Transverse colon (tissue), 4 donors: ENCODE measurements around the gene DEFB114.

Experiments
- CTCF ChIP-seq, 5 experiments: fragments of 200-600 bp in 3 of 5; fragments of 450-650 bp in 2 of 5; sonication (generic) in 3 of 5; IDR thresholded peaks; 1 replicate in 2 of 5; 2 replicates in 3 of 5; pipeline ENCODE4 v1.5.1; 2016 to 2017; ENCODE audit warnings: antibody characterized with exemption in 5 of 5, inconsistent platforms in 3 of 5, mild to moderate bottlenecking in 2 of 5, moderate library complexity in 1 of 5
- EP300 ChIP-seq: sonication (generic); formaldehyde crosslinking; IDR thresholded peaks from one replicate; pipeline ENCODE4 v1.6.1; 2017; ENCODE audit warnings: antibody characterized with exemption, low read depth
- POLR2AphosphoS5 ChIP-seq, 3 donors: sonication (generic); formaldehyde crosslinking; IDR thresholded peaks; one replicate each; pipeline ENCODE4 v1.6.1; 2016; ENCODE audit warnings: antibody characterized with exemption in 3 of 3

- TF ChIP-seq CTCF (IDR thresholded peaks at IDR 0.05): no peak
- no peak for TF ChIP-seq POLR2AphosphoS5 (IDR thresholded peaks at IDR 0.05)
- TF ChIP-seq EP300: no peak
Observed at GRCh38 chr6:49937017-49937416, 26.9 kb downstream of the DEFB114 start.
